T-cell (primary cell): Measurements from ENCODE around the gene BLM. TPM values are rescaled to one million over a fixed set of nuclear protein-coding genes. Genes with fewer than 3 reads are reported as not detected.

ENCODE experiments used
- ATAC-seq, 4 experiments: fragments of 200-7000 bp in 3 of 4; fragments of 150-1000 bp in 1 of 4; cut with Tn5 transposase; replicated peaks in 1 of 4; 1 replicate in 3 of 4; 2 replicates in 1 of 4; pipeline ENCODE4 v1.10.0; 2021; ENCODE audit warnings: moderate library complexity in 3 of 4, mild to moderate bottlenecking in 2 of 4, moderate number of reproducible peaks in 1 of 4
- CTCF ChIA-PET, 2 donors: fragments of 300-600 bp; sonication (Branson Sonifier 250); formaldehyde crosslinking; loops; one replicate each; lab custom pipeline; 2022; ENCODE audit warnings: antibody characterized with exemption in 2 of 2; lab: Charles Lee
- POLR2A ChIA-PET, 2 donors: fragments of 300-600 bp; sonication (Branson Sonifier 250); formaldehyde crosslinking; loops; one replicate each; lab custom pipeline; 2022; ENCODE audit warnings: antibody characterized with exemption in 2 of 2; lab: Charles Lee
- DNase-seq, 35 experiments: peaks; one replicate each; pipeline versions ENCODE4 v3.0.0 to v3.0.0-alpha.2; 2013 to 2023
- H3K27ac ChIP-seq: one replicate; pipeline ENCODE4 v1.5.1; 2013; ENCODE audit warnings: low read length
- H3K27me3 ChIP-seq, 2 experiments: replicated peaks in 1 of 2; 1 replicate in 1 of 2; 2 replicates in 1 of 2; pipeline versions ENCODE4 v1.6.1 to v1.7.0; 2013; ENCODE audit warnings: low read length in 1 of 2, mixed read lengths in 1 of 2; ENCODE audit not compliant: control insufficient read depth in 2 of 2, insufficient read depth in 2 of 2; ENCODE audit errors: extremely low read depth in 1 of 2
- H3K36me3 ChIP-seq, 2 donors: 1 replicate in 1 of 2; 2 replicates in 1 of 2; pipeline versions ENCODE4 v1.6.1 to v1.7.0; 2013; ENCODE audit warnings: low read length in 1 of 2; ENCODE audit not compliant: control insufficient read depth in 2 of 2, insufficient read depth in 1 of 2; ENCODE audit errors: extremely low read depth in 1 of 2
- H3K4me1 ChIP-seq, 2 experiments: 1 replicate in 1 of 2; 2 replicates in 1 of 2; pipeline versions ENCODE4 v1.6.1 to v1.7.0; 2013; ENCODE audit warnings: low read length in 2 of 2, mixed read lengths in 1 of 2; ENCODE audit not compliant: insufficient read depth in 2 of 2, control insufficient read depth in 1 of 2; ENCODE audit errors: extremely low read depth in 1 of 2
- H3K4me3 ChIP-seq, 2 donors: 1 replicate in 1 of 2; 2 replicates in 1 of 2; pipeline versions ENCODE4 v1.5.1 to v1.7.0; 2013; ENCODE audit warnings: mild to moderate bottlenecking in 2 of 2, low read length in 1 of 2, moderate library complexity in 1 of 2; ENCODE audit not compliant: control insufficient read depth in 1 of 2; ENCODE audit errors: extremely low read depth in 1 of 2
- H3K9me3 ChIP-seq: 2 replicates; pipeline ENCODE4 v1.7.0; 2013
- H3K27ac Mint-ChIP-seq, 2 donors: one replicate each; pipeline ENCODE4 v1.8.0; 2020 to 2021; ENCODE audit warnings: mild to moderate bottlenecking in 2 of 2, mixed read lengths in 2 of 2
- H3K27me3 Mint-ChIP-seq, 2 donors: one replicate each; pipeline ENCODE4 v1.8.0; 2021 to 2022; ENCODE audit warnings: mixed read lengths in 2 of 2
- H3K36me3 Mint-ChIP-seq: one replicate; pipeline ENCODE4 v1.8.0; 2021; ENCODE audit warnings: mixed read lengths
- H3K4me1 Mint-ChIP-seq, 3 donors: one replicate each; pipeline ENCODE4 v1.8.0; 2020 to 2022; ENCODE audit warnings: mixed read lengths in 3 of 3, mild to moderate bottlenecking in 1 of 3
- H3K4me3 Mint-ChIP-seq, 3 donors: one replicate each; pipeline ENCODE4 v1.8.0; 2020 to 2022; ENCODE audit warnings: mild to moderate bottlenecking in 3 of 3, mixed read lengths in 3 of 3, moderate library complexity in 3 of 3
- H3K9me3 Mint-ChIP-seq, 3 donors: one replicate each; pipeline ENCODE4 v1.8.0; 2020 to 2022; ENCODE audit warnings: mixed read lengths in 3 of 3
- WGBS: methylation state at CpG from one replicate; pipeline ENCODE4 v1.1.5; 2013; ENCODE audit warnings: missing lambda C conversion rate; ENCODE audit not compliant: insufficient coverage; 5-methylcytosine and 5-hydroxymethylcytosine counted together
- total RNA-seq, 35 experiments: library from RNA in 6 of 35; stranded (reverse) in 6 of 35; fragments of 120-200 nt in 1 of 35; gene quantifications; one replicate each; pipeline versions ENCODE4 v1.2.1 to v1.2.4 and lab custom pipeline; 2013 to 2026

Gene BLM
- total RNA-seq, 5 donors from 2014 or later (not counting 1 experiment from before 2014, with no cell fraction given), result 4.9 to 9.4 (median 6.2) TPM

DNA sequence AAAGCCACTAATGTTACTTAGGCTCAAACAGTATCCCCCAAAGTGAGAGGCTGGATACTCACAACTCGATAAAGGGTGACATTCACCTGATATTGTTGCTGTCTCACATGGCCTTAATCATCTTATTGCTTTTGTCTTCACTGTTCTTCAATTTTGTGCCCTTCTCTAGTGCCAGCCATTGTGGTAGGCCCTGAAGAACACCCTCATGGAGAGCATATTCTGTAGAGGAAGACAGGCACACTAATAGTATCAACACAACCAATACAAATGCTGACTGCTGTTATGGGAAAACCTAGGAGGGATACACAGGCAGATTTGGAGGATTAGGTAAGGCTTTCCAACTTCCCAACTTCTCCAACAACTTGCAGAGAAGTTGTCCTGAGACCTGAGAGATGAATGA lies 4.1 kb upstream of the BLM start:
- H3K4me3 ChIP-seq, result no peak overlapping the region
- Mint-ChIP-seq H3K4me1 (peaks cover 30 to 40% (median 32%) of the 10 kb centered on the region in 3 donors), H3K36me3 (peaks cover 4% of the 10 kb centered on the region), H3K9me3 (no peaks in the 10 kb centered on the region), H3K27ac (no peak overlapping the region), H3K27me3 (no peaks in the 10 kb centered on the region), H3K4me3 (no peak overlapping the region)
- no peak overlapping the region for H3K27ac ChIP-seq
- H3K27me3 ChIP-seq, result no peaks in the 10 kb centered on the region
- WGBS, result 100% methylated on average over 1 of the region's 1 CpG
- no peaks in the 10 kb centered on the region for H3K36me3 ChIP-seq
- peaks cover 9 to 16% of the 10 kb centered on the region in 2 experiments for H3K4me1 ChIP-seq
- no peak for ATAC-seq
- DNase-seq, result no peak
- CTCF ChIA-PET, result no interaction called here
- POLR2A ChIA-PET, result interaction anchor here in 1 of 2 donors (0.6 kb wide), 1 partner anchor 194 kb away, joined by 3 read pairs; no protein-coding TSS in a partner anchor
- H3K9me3 ChIP-seq, result no peaks in the 10 kb centered on the region

DNA sequence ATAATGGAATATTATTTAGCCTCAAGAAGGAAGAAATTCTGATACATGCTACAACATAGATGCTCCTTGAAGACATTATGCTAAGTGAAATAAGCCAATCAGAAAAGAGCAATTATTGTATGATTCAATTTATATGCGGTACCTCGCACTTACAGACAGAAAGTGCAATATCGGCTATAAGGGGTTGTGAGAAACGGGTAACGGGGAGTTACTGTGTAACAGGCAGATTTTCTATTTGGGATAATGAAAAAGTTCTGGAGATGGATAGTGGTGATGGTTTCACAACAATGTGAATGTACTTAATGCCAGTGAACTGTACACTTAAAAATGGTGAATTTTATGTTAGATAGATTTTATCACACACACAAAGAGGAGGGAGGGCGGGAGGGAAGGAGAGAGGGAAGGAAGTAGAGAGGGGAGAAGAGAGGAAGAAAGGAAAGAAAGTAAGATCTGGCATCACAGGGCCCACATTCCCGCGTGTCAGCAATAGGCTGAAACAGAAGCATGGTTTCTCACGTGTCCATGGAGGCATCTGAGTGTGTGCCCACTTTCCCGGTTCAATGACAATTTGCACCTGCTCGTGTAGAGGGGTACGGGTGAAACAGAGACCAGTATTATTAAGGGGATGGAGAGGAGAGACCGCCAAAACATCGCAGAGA lies 700 bp upstream of the BLM start:
- Mint-ChIP-seq H3K4me3 (peak overlapping the region; percentile 96 to 98 (median 96)), H3K36me3 (peaks cover 4% of the 10 kb centered on the region), H3K27me3 (no peaks in the 10 kb centered on the region), H3K27ac (peak overlapping the region; percentile 97), H3K9me3 (no peaks in the 10 kb centered on the region), H3K4me1 (peaks cover 26 to 34% (median 32%) of the 10 kb centered on the region in 3 donors)
- CTCF ChIA-PET, result interaction anchor here (0.5 to 2.5 kb wide), 8 partner anchors 11 to 394 kb away, joined by 3 to 12 read pairs (median 4); no protein-coding TSS in a partner anchor
- Histone ChIP-seq H3K36me3 (no peaks in the 10 kb centered on the region), H3K27me3 (no peaks in the 10 kb centered on the region), H3K9me3 (no peaks in the 10 kb centered on the region), H3K4me1 (peaks cover 8 to 14% of the 10 kb centered on the region in 2 experiments), H3K27ac (peak overlapping the region; percentile 77), H3K4me3 (peak overlapping the region; percentile 77 to 99)
- POLR2A ChIA-PET, result interaction anchor here (0.5 to 1.0 kb wide), 2 partner anchors 124 to 185 kb away, joined by 5 to 8 read pairs; no protein-coding TSS in a partner anchor
- DNase-seq (no peak), ATAC-seq (no peak)
- WGBS, result 15% methylated on average over 13 of the region's 14 CpGs

DNA sequence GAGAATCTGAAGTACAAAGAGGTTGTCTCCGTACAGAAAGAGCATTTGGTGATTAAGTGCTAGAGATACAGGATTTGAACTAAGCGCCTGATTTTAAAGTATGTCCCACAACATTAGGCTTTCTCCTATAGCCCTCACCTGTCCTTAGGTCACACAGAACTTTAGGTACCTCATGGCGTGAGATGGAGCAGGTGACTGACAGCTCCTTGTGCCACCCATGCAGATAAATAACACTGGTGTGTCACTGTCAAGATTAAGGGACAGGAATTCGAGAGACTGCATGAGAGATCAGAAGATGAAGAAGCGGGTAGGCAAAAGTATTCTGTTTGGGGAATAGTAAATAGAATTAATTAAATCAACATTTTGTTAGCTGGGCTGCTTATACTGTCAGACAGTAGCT lies 1.1 kb downstream of the BLM start:
- Mint-ChIP-seq H3K4me3 (peak overlapping the region; percentile 96 to 98 (median 96)), H3K9me3 (no peaks in the 10 kb centered on the region), H3K27ac (no peak overlapping the region), H3K4me1 (peaks cover 22 to 34% (median 32%) of the 10 kb centered on the region in 3 donors), H3K36me3 (peaks cover 3% of the 10 kb centered on the region), H3K27me3 (no peaks in the 10 kb centered on the region)
- ChIA-PET CTCF (interaction anchor here in 1 of 2 donors (0.6 to 2.5 kb wide), 4 partner anchors 9 to 212 kb away, joined by 3 to 12 read pairs (median 4); no protein-coding TSS in a partner anchor), POLR2A (interaction anchor here in 1 of 2 donors (0.5 to 1.3 kb wide), 2 partner anchors 24 to 152 kb away, joined by 3 to 5 read pairs; no protein-coding TSS in a partner anchor)
- H3K9me3 ChIP-seq, result no peaks in the 10 kb centered on the region
- no peaks in the 10 kb centered on the region for H3K36me3 ChIP-seq
- ATAC-seq (no peak), DNase-seq (peak in 1 of 35 experiments; percentile 4)
- 60% methylated on average over 1 of the region's 5 CpGs for WGBS
- peaks cover 8 to 14% of the 10 kb centered on the region in 2 experiments for H3K4me1 ChIP-seq
- H3K4me3 ChIP-seq, result peak overlapping the region; percentile 77 to 99
- H3K27me3 ChIP-seq, result no peaks in the 10 kb centered on the region
- no peak overlapping the region for H3K27ac ChIP-seq

DNA sequence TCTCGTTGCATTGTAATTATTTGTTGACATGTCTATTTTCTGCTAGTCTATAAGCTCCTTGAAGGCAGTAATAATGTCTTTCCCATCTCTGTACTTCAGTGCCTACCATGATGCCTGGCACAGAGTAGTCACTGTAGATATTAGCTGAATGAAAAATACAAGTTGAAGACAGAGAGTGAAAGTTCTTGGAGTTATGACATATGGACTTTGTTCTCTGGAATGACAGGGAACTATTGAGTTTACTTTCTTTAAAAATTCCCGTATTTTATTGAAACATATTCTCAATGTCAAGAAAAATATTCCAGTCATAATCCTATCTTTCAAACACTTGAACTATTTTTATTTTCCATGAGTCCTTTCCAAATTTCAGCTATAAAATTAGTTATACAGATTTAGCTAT lies 3.0 kb downstream of the BLM start:
- peaks cover 5 to 7% of the 10 kb centered on the region in 2 donors for H3K36me3 ChIP-seq
- no peak overlapping the region for H3K4me3 ChIP-seq
- peaks cover 8 to 14% of the 10 kb centered on the region in 2 experiments for H3K4me1 ChIP-seq
- WGBS, result 100% methylated on average over 1 of the region's 2 CpGs
- no peak overlapping the region for H3K27ac ChIP-seq
- ChIA-PET POLR2A (interaction anchor here in 1 of 2 donors (0.6 kb wide), 1 partner anchor 162 kb away, joined by 3 read pairs; no protein-coding TSS in a partner anchor), CTCF (interaction anchor here in 1 of 2 donors (0.6 to 0.7 kb wide), 2 partner anchors 224 to 1599 kb away, joined by 3 read pairs; no protein-coding TSS in a partner anchor)
- no peak for DNase-seq
- Mint-ChIP-seq H3K9me3 (no peaks in the 10 kb centered on the region), H3K4me3 (peak overlapping the region in 1 of 3 donors; percentile 17), H3K27ac (no peak overlapping the region), H3K4me1 (peaks cover 22 to 36% (median 34%) of the 10 kb centered on the region in 3 donors), H3K36me3 (peaks cover 6% of the 10 kb centered on the region), H3K27me3 (no peaks in the 10 kb centered on the region)
- no peak for ATAC-seq
- H3K27me3 ChIP-seq, result no peaks in the 10 kb centered on the region
- no peaks in the 10 kb centered on the region for H3K9me3 ChIP-seq

DNA sequence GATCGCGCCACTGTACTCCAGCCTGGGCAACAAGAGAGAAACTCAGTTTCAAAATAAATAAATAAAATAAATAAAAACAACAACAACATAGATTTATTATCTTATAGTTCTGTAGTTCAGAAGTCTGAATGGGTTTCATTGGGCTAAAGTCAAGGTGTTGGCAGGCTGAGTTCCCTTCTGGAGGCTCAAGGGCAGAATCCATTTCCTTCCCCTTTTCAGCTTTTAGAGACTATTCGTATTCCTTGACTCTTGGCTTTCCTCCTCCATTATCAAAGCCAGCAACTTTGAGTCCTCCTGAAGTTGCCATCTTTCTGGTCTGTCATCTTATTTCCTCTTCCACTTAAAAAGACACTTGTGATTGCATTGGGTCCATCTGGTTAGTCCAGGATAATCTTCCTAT lies 12.1 kb downstream of the BLM start:
- Mint-ChIP-seq H3K9me3 (no peaks in the 10 kb centered on the region), H3K27ac (no peak overlapping the region), H3K27me3 (no peaks in the 10 kb centered on the region), H3K4me3 (no peak overlapping the region), H3K36me3 (peaks cover 27% of the 10 kb centered on the region), H3K4me1 (peaks cover 0 to 4% (median 2%) of the 10 kb centered on the region in 3 donors)
- WGBS, result 100% methylated on average over 1 of the region's 3 CpGs
- ATAC-seq, result no peak
- Histone ChIP-seq H3K27ac (no peak overlapping the region), H3K36me3 (peaks cover 3 to 6% of the 10 kb centered on the region in 2 donors), H3K4me1 (no peaks in the 10 kb centered on the region), H3K9me3 (no peaks in the 10 kb centered on the region), H3K27me3 (no peaks in the 10 kb centered on the region), H3K4me3 (no peak overlapping the region)
- DNase-seq, result no peak
- ChIA-PET CTCF (no interaction called here), POLR2A (no interaction called here)

DNA sequence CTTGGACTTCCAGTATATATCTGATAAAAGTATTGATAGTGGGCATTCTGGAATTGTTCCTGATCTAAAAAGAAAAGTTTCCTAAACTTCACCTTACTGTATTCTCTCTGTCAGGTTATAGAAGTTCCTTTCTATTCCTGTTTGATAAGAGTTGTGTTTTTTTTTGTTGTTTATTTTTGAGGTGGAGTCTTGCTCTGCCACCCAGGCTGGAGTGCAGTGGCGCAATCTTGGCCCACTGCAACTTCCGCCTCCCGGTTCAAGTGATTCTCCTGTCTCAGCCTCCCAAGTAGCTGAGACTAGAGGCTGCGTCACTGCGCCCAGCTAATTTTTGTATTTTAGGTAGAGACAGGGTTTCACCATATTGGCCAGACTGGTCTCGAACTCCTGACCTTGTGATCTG lies 13.1 kb downstream of the BLM start:
- peaks cover 25% of the 10 kb centered on the region for H3K36me3 Mint-ChIP-seq
- no peak overlapping the region for H3K4me3 Mint-ChIP-seq
- DNase-seq (no peak), ATAC-seq (no peak)
- H3K27ac Mint-ChIP-seq, result no peak overlapping the region
- 98% methylated on average over 6 of the region's 6 CpGs for WGBS
- ChIA-PET POLR2A (no interaction called here), CTCF (no interaction called here)
- H3K27me3 Mint-ChIP-seq, result no peaks in the 10 kb centered on the region
- H3K9me3 Mint-ChIP-seq, result no peaks in the 10 kb centered on the region
- Histone ChIP-seq H3K36me3 (no peaks in the 10 kb centered on the region), H3K9me3 (no peaks in the 10 kb centered on the region), H3K4me3 (no peak overlapping the region), H3K4me1 (no peaks in the 10 kb centered on the region), H3K27me3 (no peaks in the 10 kb centered on the region), H3K27ac (no peak overlapping the region)
- peaks cover 0 to 2% (median under 1%) of the 10 kb centered on the region in 3 donors for H3K4me1 Mint-ChIP-seq
